Panc1 (cell line): Measurements from ENCODE around the gene CACNA1A.

Experiments
- POLR2AphosphoS5 ChIP-seq: IDR thresholded peaks from 2 replicates; pipeline ENCODE4 v1.6.1; 2012; ENCODE audit warnings: mild to moderate bottlenecking, low read depth, low read length, moderate library complexity
- SIN3A ChIP-seq: IDR thresholded peaks from 2 replicates; pipeline ENCODE4 v1.6.1; 2012; ENCODE audit warnings: low read depth, mild to moderate bottlenecking, low read length, moderate library complexity, borderline replicate concordance; ENCODE audit not compliant: insufficient read depth
- TF ChIP-seq, protein P1 (sequence below): fragments of 450-650 bp; IDR thresholded peaks from 2 replicates; pipeline ENCODE4 v1.5.1; 2017; ENCODE audit warnings: mild to moderate bottlenecking

DNA sequence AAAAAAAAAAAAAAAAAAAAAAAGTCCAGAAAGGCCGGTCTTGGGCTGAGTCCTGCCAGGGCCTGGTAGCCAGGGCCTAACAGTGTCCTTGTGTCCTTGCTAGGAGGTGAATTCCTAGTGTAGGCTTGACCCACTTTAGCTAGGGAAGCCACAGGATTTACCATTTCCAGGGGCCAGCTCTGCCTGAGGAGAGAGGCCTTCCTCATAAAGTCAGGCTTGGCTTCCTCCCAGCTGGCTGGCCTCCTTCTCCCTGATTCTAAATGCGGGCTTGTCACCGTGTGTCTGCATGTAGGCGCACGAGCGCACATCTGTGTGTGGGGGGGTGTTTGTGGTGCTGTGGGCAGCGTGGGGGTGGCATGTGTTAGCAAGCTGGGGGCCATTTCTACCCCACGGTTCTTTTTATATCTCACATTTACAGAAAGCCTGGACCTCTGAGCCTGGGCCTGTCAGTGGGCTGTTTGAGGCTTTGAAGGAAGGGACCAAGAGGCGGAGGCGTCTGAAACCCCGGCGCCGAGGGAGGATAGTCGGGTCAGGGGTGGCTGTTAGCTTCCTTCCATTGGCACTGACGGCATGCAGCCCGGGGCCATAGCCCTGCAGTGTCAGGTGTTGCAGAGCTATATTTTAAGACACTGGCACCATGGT is 324.4 kb downstream of the CACNA1A start:
- TF ChIP-seq, protein P1, sequence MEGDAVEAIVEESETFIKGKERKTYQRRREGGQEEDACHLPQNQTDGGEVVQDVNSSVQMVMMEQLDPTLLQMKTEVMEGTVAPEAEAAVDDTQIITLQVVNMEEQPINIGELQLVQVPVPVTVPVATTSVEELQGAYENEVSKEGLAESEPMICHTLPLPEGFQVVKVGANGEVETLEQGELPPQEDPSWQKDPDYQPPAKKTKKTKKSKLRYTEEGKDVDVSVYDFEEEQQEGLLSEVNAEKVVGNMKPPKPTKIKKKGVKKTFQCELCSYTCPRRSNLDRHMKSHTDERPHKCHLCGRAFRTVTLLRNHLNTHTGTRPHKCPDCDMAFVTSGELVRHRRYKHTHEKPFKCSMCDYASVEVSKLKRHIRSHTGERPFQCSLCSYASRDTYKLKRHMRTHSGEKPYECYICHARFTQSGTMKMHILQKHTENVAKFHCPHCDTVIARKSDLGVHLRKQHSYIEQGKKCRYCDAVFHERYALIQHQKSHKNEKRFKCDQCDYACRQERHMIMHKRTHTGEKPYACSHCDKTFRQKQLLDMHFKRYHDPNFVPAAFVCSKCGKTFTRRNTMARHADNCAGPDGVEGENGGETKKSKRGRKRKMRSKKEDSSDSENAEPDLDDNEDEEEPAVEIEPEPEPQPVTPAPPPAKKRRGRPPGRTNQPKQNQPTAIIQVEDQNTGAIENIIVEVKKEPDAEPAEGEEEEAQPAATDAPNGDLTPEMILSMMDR, result no peak
- no peak for TF ChIP-seq SIN3A
- TF ChIP-seq POLR2AphosphoS5, result no peak
